GM21526 (cell line): ENCODE data around the gene IMMP2L.

ENCODE experiments used
- ATAC-seq: cut with Tn5 transposase; IDR thresholded peaks from one replicate; pipeline ENCODE4 v1.9.1; 2021; ENCODE audit warnings: moderate library complexity; ENCODE audit not compliant: unreplicated experiment, low FRiP score

The IMMP2L gene

GRCh38 chr7:110645616-110646015, 916.7 kb downstream of the IMMP2L start:
- no peak for ATAC-seq

DNA sequence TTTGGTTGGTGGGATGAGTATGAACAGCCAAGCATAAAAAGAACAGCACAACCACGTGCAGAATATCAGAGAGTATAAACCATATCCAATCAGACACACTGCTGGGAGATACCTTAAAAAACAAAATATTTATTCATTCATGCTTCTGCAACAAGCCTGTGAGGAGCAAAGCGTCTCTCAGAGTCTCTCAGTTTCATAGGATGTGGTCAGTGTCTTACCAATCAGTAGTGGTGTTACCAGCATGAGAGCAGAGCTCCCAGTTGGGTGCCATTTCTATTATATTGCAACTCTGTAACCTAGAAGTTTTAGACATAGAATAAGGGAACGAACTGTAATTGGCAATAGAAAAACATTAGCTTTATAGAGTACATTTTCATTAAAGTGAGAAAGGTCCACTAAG, 917.2 kb downstream of the IMMP2L start:
- ATAC-seq, result no peak

DNA sequence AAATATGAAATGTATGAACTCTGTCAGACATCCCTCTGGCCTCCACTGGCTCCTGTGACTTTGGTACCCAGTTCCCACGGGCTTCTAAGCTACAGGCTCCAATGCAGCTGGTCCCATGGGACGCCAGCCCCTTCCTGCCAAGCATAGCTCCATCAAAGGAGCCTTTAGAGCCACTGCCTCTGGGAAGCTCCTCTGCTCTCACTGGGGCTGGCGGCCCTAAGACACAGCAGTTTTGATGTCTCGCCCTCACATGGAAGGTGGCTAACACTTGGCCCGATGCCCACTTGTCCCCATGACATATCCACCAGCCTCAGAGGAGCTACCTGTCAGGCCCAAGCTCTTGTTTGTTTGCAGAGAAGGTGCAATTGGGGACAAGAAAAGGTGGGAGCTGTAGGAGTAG, 925.0 kb downstream of the IMMP2L start:
- ATAC-seq, result no peak

DNA sequence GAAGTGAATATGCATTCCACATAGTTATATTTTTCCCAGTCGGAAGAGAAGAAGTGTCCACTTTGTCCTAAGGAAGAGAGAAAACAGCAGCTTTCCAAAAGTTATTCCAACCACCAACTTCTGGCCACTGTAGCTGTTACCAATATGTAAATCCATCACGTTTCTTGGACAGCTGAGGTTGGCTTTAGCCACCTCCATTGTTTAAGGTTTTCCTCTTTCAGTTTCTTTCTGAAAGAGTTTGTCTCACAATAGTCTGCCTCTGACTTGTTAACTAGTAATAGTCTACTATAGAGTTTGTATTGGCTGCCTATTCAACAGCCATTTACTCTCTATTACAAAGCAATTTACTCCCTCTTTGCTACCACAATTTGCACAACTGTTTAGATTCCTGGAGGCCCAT, 929.0 kb downstream of the IMMP2L start:
- no peak for ATAC-seq

- no peak for ATAC-seq
These were observed 935.9 kb downstream of the IMMP2L start for GRCh38 chr7:110626414-110626813.

GRCh38 chr7:110625294-110625693, 937.0 kb downstream of the IMMP2L start:
- ATAC-seq, result no peak

- ATAC-seq, result no peak
These were observed 938.9 kb downstream of the IMMP2L start for GRCh38 chr7:110623436-110623835.

- no peak for ATAC-seq
These were observed 941.0 kb downstream of the IMMP2L start for GRCh38 chr7:110621289-110621688.

- no peak for ATAC-seq
These were observed 942.1 kb downstream of the IMMP2L start for GRCh38 chr7:110620110-110620735.
